HG02973 (cell line): Measurements from ENCODE around the gene AK4.
"Not testable (repeated sequence)": the region's sequence is repeated elsewhere in the genome, so short reads cannot be mapped to it uniquely, and the experiment has no call there.

Experiments used
- ATAC-seq: cut with Tn5 transposase; IDR thresholded peaks from one replicate; pipeline ENCODE4 v1.9.1; 2021; ENCODE audit warnings: moderate library complexity; ENCODE audit not compliant: unreplicated experiment

AK4 gene

DNA sequence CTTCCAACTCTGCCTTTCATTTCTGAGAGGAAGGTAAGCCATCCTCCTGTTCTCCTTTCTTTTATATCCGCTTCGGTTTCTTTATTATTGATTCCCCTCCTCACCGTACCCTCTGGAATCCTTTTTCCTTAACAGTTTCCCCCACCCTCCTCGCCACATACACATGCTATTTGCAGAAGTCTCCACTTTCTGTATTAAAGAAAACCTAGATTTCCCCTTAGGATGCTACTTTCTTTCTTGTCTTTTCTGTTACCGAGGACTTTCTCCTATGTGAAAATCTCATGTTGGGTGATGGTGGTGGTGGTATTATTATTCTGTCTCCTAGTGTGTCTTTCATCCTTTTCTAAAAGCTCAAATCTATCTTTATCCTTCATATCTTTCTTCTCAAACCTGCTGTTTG, 62.3 kb downstream of the AK4 start:
- ATAC-seq: no peak

DNA sequence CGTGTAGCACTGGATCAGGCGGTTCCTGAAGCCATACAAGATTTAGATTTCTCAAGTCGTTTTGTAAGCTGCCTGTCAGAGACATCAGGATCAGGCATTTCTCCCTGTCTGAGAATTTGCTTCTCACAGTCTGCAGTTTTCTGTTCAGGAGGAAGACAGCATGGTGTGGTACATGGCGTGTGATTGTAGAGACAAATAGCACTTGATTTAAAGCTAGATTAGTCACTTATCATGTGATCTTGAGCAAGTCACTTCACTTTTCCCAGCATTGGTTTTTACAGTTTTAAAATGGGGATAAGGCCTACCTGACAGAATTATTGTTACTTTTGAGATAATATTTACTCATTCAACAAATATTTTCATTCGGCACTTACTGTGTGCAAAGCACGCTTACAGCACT, 63.3 kb downstream of the AK4 start:
- no peak for ATAC-seq

DNA sequence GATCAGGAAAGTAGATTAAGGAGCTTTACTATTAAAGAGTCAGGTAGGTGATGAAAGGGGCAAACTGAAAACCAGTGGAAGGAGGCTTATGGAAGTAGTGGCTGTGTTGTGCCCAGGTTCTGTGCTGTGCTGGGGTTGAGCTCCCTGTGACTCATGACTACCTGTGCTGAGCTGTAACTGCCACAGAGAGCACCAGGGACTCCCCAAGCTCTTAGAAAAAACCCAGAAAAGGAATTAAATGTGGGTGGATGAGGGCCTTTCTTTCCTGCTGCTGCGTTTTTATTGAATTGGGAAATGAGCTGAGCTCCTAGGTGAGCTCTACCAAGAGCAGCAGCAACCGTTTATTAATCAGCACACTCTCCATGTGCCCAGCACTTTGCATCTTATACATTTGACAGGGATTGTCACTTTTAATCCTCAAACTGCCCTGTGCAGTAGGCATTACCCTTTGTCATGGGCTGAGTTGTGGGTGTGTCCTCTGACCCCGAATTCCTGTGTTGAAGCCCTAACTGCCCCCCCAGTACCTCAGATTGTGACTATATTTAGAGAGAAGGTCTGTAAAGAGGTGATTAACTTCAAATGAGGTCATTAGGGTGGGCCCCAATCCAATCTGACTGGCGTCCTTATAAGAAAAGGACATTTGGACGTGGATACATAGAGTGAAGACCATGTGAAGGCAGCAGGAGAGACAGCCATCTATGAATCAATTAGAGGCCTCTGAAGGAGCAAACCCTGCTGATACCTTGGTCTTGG, 65.4 kb downstream of the AK4 start:
- ATAC-seq: no peak

DNA sequence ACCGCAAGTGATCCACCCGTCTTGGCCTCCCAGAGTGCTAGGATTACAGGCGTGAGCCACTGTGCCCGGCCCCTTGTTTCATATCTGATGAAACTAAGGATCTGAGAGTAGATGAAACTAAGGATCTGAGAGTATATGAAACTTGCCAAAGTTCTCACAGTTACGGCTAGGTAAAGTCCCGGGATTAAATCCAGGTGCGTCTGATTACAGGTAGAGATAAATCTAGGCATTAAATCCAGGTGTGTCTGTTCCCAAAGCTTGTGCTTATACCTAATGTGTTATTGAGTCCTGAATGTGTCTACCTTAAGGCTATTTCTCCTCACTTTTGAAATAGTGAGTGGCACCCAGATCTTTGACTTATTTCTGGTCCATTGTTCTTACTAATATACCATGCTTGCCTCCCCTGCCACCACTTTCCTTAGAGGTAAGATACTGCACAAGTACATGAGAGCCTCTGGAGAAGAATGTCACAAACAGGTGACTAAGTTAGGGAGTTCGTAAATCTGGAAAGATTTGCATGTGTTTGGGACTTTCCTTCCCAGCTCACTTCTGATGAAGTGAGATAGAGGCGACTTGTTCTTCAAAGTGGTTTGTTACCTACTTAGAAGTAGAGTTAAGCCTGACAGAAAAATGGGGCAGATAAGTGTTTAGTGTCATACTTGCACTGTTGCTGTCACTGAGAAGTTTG, 66.5 kb downstream of the AK4 start:
- no peak for ATAC-seq

DNA sequence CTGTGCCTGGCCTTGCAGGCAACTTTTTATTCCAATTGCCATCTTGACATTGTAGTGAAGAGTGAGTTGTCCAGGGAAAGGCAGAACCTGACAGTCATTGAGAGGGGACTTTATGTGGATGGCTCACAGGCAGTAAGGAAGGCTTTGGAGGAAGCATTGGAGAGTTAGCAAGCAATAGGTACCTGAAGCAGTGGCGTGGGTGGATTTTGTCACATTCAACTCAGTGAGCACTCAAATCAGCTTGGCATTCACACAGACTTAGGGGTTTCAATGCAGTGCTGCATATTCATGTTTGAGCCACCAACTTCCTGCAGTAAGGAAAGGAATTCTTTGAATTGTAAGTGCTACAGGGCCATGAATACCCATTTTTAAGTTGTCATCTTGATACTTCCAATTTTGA, 69.0 kb downstream of the AK4 start:
- no peak for ATAC-seq

DNA sequence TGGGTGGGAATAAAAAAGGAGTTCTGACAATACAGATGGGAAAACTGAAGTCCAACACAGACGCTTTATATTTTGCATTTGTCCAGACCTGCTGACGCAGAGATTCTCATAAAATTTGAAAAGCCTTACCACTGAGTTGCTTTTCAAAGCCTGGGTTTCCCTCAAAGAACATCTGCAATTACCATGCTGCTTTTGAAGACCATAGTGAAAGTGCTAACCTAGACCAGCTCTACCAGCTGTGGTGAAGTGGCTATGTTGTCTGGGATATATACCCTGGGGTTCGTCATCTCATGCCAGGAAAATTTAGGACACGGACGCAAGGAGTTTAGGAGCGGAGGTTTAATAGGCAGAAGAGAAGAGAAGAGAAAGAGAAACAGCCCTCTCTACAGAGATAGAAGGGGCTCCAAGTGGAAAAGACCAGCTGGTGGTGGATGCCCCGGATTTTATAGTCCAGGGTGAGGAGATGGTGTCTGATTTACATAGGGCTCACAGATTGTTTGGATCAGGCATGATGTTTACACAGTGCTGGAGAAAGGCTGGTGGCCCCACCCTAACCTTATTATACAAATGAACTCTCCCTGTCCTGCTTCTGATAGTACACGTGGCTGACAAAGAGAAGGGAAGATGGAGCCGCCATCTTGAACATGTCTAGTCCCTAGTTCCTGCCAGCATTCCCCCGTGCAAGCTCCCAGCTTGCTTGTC, 73.8 kb downstream of the AK4 start:
- no peak for ATAC-seq

DNA sequence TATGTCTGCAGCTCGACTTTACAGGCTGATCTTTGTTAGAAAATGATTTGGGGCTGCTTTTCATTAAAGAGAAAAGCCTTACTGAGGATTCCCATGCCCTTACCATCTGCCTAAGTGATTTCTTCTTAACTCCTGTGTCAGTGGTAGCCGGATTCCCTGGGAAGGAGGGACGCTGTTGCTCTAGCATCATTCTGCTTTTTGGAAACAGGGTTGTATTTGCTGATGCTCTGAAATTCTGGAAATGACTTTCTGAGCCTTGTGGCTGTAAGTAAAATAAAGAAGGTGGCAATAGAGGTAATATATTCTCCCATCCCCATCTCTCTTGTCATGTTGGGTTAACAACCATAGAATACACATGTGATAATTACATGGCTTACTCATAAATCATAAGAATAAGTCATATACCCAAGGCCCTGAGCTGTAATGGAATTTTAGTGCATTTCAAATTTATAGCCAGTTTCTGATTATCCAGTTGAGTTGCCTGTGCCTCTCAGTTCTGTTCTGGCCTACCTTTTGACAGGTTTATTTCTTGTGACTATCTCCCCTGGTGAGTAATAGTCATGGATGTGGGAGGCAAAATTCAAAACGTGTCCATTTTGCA, 74.4 kb downstream of the AK4 start:
- no peak for ATAC-seq

DNA sequence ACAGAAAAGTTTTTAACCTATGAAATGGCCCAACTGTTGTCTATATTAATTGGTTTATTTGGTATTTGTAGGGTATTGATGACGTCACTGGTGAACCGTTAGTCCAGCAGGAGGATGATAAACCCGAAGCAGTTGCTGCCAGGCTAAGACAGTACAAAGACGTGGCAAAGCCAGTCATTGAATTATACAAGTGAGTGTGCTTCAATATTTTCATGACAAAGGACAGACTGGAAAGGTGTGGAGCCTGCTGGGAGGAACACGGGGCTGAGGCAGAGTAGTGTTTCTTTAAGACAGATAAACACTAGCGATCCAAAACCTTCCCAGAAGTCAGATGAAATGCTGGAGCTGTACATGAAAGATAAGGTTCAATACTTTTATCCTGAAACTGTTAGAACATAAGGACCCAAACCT, 76.7 kb downstream of the AK4 start:
- ATAC-seq: no peak

DNA sequence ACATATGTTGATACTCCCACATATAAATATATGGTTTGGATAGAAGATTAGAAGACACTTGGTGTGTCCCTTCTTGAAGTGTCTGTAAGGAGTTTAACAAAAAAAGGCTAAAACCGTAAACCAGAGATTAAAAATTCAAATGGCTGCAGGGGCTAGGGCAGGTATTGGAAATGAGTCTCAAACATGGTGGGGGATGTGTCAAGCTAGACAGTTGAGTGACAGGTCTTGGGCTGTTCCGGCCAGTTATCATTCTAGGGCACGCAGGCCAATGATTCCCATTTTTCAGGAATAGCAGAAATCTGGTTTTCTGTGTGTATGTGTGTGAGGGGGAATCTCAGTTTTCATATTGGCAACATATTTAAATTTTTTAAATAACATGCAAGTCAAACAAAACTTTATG, 77.2 kb downstream of the AK4 start:
- no peak for ATAC-seq

DNA sequence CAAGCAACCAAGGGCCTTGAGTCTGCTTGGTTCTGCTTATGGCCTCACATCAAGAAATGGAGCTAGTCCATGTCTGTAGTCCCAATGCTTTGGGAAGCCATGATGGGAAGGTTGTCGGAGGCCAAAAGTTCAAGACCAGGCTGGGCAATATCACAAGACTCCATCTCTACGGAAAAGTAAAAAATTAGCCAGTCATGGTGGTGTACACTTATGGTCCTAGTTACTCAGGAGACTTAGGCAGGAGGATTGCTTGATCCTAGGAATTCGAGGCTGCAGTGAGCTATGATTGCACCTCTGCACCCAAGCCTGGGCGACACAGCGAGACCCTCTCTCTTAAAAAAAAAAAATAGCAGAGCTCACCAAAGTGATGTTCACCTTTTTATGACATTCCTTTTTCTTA, 81.2 kb downstream of the AK4 start:
- ATAC-seq: no peak

DNA sequence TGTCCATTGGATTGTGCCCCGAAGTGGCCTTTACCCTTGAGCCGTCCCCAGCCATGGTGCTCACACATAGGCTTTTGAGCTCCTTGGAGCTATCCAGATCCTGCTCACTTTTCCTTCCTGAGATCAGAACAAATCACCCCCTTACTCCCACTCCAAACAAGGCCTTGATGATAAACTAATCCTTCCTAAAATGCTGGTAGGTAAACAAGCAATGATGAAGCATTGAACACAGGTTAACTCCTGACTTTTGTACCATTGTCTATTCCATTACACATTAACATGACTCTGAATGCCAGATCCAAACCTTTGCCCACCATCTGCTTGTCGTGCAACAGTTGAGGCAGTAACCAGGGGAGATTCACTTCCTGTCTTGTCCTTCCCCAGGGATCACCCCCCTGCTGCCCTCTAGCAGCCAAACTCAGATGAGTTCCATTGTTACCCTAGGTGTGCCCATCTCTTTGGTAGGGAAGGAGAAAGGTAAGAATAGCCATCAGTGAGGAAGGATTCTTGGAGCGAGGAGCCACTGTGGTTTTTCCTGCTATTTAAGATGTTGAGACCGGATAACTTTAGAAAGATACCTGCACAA, 81.8 kb downstream of the AK4 start:
- ATAC-seq: no peak

DNA sequence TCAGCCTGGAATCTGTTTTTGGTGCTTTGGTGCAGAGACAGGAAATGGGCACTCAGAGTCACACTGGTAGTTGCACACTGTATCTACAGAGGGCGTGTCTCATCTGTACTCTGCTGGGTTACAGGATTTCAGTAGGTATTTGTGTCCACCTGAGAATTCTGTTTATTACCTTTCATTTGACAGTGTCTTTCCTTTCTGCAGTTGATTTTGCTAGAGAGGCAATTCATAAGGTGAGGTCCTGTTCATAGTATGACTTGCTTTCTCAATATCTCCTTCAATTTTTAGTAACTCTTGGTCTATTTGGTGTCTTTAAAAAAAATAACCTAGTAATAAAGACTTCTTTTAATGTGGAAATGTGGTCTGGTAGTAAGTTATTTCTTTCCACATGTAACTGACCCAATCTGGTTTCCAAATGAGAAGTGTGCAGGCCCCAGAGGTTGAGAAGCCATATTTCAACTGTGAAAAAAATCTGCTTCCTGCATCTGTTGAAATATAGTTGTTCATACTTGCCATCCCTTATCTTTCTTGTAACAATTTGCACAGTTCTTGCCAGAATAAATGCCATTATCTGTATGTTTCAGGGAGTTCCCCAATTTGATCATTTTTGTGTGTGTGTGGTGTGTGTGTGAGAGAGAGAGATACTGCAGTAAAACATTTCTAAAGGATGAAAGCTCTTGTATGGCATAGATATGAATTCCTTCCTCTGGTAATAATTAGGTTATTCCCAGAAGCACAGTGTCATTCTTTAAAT, 82.9 kb downstream of the AK4 start:
- peak; percentile 76 for ATAC-seq

DNA sequence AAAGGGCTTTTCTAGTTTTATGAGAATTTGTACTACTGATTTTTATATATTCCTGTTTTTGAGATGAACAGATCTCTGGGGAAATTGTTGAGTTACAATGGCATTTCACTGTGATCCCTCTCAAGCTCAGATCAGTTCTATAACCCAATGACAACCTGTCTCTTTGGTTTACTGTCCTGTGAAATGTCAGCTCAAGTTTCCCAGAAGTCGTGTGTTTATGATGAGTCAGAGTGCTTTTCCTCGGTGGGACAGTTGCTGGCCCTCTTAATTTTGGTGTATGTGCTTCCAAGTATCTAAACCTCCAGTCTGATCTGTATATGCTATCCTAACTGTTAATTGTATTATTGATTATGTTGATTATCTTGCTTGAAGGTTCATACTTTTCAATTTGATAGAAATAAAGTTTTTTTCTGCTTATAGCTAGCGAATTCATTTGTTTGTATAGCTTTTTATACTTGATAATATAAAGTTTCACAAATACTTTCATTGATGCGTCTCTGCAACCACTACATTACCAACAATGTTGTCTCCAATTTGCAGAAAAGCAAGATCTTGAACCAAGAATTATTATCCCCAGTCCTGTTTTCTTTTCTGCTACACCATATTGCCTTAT, 83.8 kb downstream of the AK4 start:
- no peak for ATAC-seq

DNA sequence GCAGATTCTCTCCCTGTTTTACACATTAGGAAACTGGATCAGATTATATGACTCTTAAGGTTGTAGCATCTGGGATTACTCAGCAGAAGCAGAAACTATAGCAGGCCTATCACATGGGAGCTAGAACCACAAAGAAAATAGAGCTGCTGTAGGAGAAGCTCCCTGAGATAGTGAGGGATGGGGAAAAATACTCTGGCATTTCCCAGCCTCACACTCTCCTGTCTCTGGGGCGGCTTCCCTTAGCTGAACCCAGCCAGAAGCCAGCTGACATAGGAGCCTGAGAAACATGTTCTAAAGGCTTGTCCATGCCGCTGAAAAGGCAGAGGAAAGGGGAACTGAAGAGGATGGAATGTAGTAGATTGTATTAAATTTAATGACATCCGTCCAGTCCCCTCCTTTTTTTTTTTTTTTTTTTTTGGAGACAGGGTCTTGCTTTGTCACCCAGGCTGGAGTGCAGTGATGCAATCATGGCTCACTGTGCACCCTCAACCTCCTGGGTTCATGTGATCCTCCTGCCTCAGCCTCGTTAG, 84.5 kb downstream of the AK4 start:
- ATAC-seq: no peak

DNA sequence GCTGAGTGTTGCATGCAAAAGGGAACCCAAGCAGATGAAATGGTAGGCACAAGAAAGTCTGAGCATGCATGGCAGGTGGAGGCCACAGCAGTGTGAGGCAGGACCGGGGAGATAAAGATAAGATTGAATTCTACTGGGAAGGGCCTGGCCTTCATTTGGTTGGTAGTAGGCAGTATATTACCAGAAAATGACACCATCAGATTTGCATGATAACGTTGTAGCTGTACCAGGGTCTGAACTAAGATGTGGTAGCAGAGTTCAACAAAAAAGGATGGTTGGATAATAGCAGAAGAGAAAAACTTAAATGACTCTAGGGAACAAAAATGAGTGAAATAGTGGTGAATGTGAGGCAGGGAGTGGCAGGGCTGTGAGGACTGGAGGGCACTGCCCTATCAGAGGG, 85.8 kb downstream of the AK4 start:
- no peak for ATAC-seq

DNA sequence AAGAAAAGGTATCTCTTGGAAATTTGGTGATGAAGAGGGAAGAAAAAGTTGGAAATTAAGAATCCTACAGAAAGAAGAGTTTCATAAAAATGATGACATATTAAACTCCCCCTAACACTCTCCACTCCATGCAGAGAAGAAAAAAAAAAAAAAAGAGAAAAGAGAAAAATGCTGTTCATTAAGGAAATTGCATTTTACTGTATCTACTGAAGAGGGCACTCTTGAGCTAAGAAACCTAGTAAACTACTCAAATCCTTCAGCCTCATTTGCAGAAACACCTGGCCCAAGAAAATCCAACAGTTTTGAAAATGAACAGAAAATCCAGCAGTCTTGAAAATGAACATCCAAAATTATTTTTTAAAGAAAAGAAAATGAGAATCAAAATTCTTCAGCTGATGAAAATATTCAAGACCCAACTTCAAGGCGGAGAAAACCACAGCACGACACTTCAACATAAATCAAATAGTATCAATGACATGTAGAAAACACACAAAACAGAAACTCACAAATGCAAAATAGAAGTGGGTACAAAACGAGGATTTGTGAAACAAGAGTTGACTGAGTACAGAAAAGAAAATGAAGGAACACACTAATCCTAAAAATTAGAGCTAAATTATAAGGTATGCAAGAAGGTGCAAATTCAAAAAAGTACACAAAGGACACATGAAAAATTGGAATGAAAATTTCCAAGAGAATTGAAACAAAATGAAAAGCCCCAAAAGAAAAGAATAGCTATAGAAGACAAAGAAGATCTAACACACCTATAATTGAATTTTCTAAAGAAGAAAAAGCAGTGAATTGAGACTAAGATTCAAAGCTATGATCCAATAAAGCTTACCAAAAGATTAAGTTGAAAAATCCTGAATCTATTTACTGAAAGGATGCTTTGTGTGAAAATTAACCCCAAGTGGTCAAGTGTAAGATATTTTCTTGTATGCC, 88.1 kb downstream of the AK4 start:
- no peak for ATAC-seq

DNA sequence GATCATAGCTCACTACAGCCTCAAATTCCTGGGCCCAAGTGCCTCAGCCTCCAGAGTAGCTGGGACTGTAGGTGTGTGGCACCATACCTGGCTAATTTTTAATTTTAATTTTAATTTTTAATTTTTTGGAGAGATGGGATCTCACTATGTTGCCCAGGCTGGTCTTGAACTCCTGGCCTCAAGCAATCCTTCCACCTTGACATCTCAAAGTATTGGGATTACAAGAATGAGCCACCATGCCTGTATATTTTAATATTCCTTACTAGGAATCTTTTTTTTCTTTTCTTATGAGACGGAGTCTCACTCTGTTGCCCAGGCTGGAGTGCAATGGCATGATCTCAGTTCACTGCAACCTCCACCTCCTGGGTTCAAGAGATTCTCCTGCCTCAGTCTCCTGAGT, 89.1 kb downstream of the AK4 start:
- not testable (repeated sequence) for ATAC-seq

DNA sequence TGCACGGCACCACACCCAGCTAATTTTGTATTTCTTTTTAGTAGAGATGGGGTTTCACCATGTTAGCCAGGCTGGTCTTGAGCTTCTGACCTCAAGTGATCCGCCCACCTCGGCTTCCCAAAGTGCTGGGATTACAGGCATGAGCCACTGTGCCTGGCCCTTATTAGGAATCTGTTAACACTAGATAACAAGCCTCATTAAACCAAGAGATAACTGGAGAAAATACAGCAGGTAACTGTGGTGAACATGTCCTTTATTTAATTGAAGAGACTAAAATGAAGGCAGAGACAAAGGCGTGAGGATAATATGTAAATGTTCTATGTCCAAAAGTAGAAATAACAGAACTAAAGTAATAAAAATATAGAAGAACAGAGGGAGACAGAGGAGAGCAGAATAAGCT, 89.5 kb downstream of the AK4 start:
- no peak for ATAC-seq

DNA sequence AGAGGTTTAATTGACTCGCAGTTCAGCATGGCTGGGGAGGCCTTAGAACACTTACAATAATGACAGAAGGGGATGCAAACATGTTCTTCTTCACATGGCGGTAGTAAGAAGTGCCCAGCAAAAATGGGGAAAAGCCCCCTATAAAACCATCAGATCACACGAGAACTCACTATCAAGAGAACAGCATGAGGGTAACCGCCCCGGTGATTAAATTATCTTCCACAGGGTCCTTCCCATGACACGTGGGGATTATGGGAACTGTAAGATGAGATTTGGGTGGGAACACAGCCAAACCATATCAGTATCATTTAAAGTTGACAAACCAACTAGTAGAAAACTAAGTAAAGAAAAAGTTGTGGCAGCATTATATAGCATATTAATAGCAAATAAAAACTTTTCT, 90.0 kb downstream of the AK4 start:
- no peak for ATAC-seq
